A673 (cell line): ENCODE results near the gene KIF26B. TPM values are rescaled to one million over a fixed set of nuclear protein-coding genes. Genes with fewer than 3 reads are reported as not detected.

Experiments used
- BruUV-seq: library from RNA; stranded (reverse); fragments of 400-500 nt; replicated peaks from 2 replicates; lab custom pipeline; 2021; lab: Mats Ljungman, UMichigan
- CTCF ChIA-PET: fragments of 300-600 bp; sonication (Branson Sonifier 250); formaldehyde crosslinking; loops from one replicate; lab custom pipeline; 2022; ENCODE audit warnings: antibody characterized with exemption; lab: Charles Lee
- POLR2A ChIA-PET: fragments of 300-600 bp; sonication (Branson Sonifier 250); formaldehyde crosslinking; loops from one replicate; lab custom pipeline; 2022; ENCODE audit warnings: antibody characterized with exemption; ENCODE audit not compliant: low non-redundant PET; lab: Charles Lee
- DNase-seq: peaks from one replicate; pipeline ENCODE4 v3.0.0-alpha.2; 2015; ENCODE audit warnings: low spot score
- H3K27ac ChIP-seq: fragments of 200-600 bp; sonication (generic); 2 replicates; pipeline ENCODE4 v1.5.1; 2016; ENCODE audit warnings: mixed run types, low read depth, mild to moderate bottlenecking, mixed read lengths, antibody characterized with exemption, low read length; ENCODE audit not compliant: poor library complexity, severe bottlenecking
- H3K27me3 ChIP-seq: fragments of 200-600 bp; sonication (generic); replicated peaks from 2 replicates; pipeline ENCODE4 v1.6.1; 2017; ENCODE audit warnings: mixed run types, low read depth, mild to moderate bottlenecking, mixed read lengths, antibody characterized with exemption, low read length; ENCODE audit not compliant: insufficient read depth, poor library complexity
- H3K36me3 ChIP-seq: fragments of 200-600 bp; sonication (generic); 2 replicates; pipeline ENCODE4 v1.6.1; 2016; ENCODE audit warnings: mixed run types, mild to moderate bottlenecking, mixed read lengths, antibody characterized with exemption, low read length; ENCODE audit not compliant: insufficient read depth, poor library complexity, severe bottlenecking
- H3K4me1 ChIP-seq: fragments of 200-600 bp; sonication (generic); 2 replicates; pipeline ENCODE4 v1.6.1; 2017; ENCODE audit warnings: mixed run types, mild to moderate bottlenecking, mixed read lengths, antibody characterized with exemption, low read length; ENCODE audit not compliant: insufficient read depth, poor library complexity, severe bottlenecking
- H3K4me3 ChIP-seq: fragments of 200-600 bp; sonication (generic); 2 replicates; pipeline ENCODE4 v1.5.1; 2016; ENCODE audit warnings: low read depth, mixed run types, mild to moderate bottlenecking, mixed read lengths, low read length; ENCODE audit not compliant: poor library complexity, severe bottlenecking
- H3K9me3 ChIP-seq: fragments of 200-600 bp; sonication (generic); 2 replicates; pipeline ENCODE4 v1.6.1; 2016; ENCODE audit warnings: mixed run types, low read depth, mild to moderate bottlenecking, mixed read lengths, antibody characterized with exemption, low read length; ENCODE audit not compliant: poor library complexity, severe bottlenecking
- CTCF ChIP-seq: fragments of 300-800, 200-600 bp; sonication (generic); conservative IDR thresholded peaks from 2 replicates; pipeline ENCODE4 v1.5.1; 2017; ENCODE audit warnings: low read depth, mild to moderate bottlenecking, antibody characterized with exemption, low read length, moderate library complexity, mixed read lengths
- EZH2 ChIP-seq: fragments of 200-600 bp; sonication (generic); IDR thresholded peaks from 2 replicates; pipeline ENCODE4 v1.6.1; 2017; ENCODE audit warnings: borderline replicate concordance, low read depth, mild to moderate bottlenecking, mixed read lengths, antibody characterized with exemption, low read length; ENCODE audit not compliant: poor library complexity, severe bottlenecking
- intact Hi-C: fragments of 100-400 bp; cut with micrococcal nuclease; formaldehyde crosslinking; loops from one replicate; pipeline ENCODE4 v1.10.0; 2022; ENCODE audit not compliant: unreplicated experiment
- total RNA-seq: library from RNA; stranded (reverse); gene quantifications from 2 replicates; pipeline ENCODE4 v1.2.3, GENCODE V29; 2021

The KIF26B gene
- total RNA-seq, 1 experiment from 2014 or later: not detected

- no peak for DNase-seq
- Histone ChIP-seq H3K27ac (no peak overlapping the region), H3K4me1 (no peaks in the 10 kb centered on the region), H3K4me3 (no peak overlapping the region), H3K36me3 (no peaks in the 10 kb centered on the region), H3K9me3 (no peaks in the 10 kb centered on the region), H3K27me3 (peaks cover 16% of the 10 kb centered on the region)
- ChIA-PET POLR2A (no interaction called here), CTCF (no interaction called here)
- no TSS peak for BruUV-seq
- no peak for TF ChIP-seq EZH2
- TF ChIP-seq CTCF: no peak
- intact Hi-C loops: no loop called here
Measured at GRCh38 chr1:245390975-245391374, 236.2 kb downstream of the KIF26B start.

GRCh38 chr1:245393694-245394093 is 238.9 kb downstream of the KIF26B start:
- Histone ChIP-seq H3K4me1 (no peaks in the 10 kb centered on the region), H3K36me3 (no peaks in the 10 kb centered on the region), H3K27me3 (peaks cover 29% of the 10 kb centered on the region), H3K4me3 (no peak overlapping the region), H3K9me3 (no peaks in the 10 kb centered on the region), H3K27ac (no peak overlapping the region)
- DNase-seq: no peak
- BruUV-seq: no TSS peak
- ChIA-PET POLR2A (interaction anchor here (0.5 kb wide), 1 partner anchor 153 kb away, joined by 3 read pairs; no protein-coding TSS in a partner anchor), CTCF (no interaction called here)
- no peak for TF ChIP-seq EZH2
- TF ChIP-seq CTCF: no peak
- intact Hi-C loops: no loop called here

DNA sequence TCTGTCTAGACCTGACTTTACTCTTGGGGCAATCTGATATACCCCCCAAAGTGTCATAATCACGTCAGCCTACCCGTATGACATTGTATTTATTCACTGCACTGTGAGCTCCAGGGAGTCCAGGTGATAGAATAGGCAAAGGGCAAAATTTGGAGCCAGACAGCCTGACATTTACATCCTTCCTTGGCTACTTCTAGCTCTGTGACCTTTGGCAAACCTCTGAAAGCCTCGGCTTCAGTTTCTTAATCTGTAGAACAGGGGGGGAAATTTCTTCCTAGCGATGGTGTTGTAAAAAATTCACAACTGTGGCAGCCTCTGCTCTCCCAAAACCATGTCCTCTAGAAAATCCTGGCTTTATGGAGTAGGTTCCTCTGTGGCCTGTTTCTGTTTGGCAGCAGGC is 240.9 kb downstream of the KIF26B start:
- H3K4me3 ChIP-seq: no peak overlapping the region
- no peaks in the 10 kb centered on the region for H3K36me3 ChIP-seq
- no peaks in the 10 kb centered on the region for H3K4me1 ChIP-seq
- no TSS peak for BruUV-seq
- POLR2A ChIA-PET: no interaction called here
- DNase-seq: no peak
- intact Hi-C loops: no loop called here
- H3K27me3 ChIP-seq: peaks cover 48% of the 10 kb centered on the region
- CTCF ChIA-PET: no interaction called here
- no peaks in the 10 kb centered on the region for H3K9me3 ChIP-seq
- H3K27ac ChIP-seq: no peak overlapping the region
- TF ChIP-seq CTCF: no peak
- TF ChIP-seq EZH2: no peak
